Uterus (tissue), 4 donors: ENCODE measurements around the gene MBNL1. TPM values are rescaled to one million over a fixed set of nuclear protein-coding genes. Genes with fewer than 3 reads are reported as not detected.

Source experiments
- DNase-seq, 2 donors: peaks; one replicate each; pipeline ENCODE4 v3.0.0-alpha.2; 2019 to 2020
- H3K27ac ChIP-seq, 2 donors: fragments of 200-600 bp; sonication (generic); 1 replicate in 1 of 2; 2 replicates in 1 of 2; pipeline ENCODE4 v1.5.1; 2016 to 2018
- H3K27me3 ChIP-seq, 2 donors: fragments of 200-600 bp; sonication (generic); one replicate each; pipeline ENCODE4 v1.5.1; 2018 to 2019; ENCODE audit warnings: control low read depth in 1 of 2
- H3K36me3 ChIP-seq, 2 donors: fragments of 200-600 bp; sonication (generic); one replicate each; pipeline ENCODE4 v1.5.1; 2019; ENCODE audit warnings: control low read depth in 1 of 2
- H3K4me1 ChIP-seq, 2 donors: fragments of 200-600 bp; sonication (generic); one replicate each; pipeline ENCODE4 v1.5.1; 2018 to 2019; ENCODE audit warnings: control low read depth in 1 of 2
- H3K4me3 ChIP-seq, 2 donors: fragments of 200-600 bp; sonication (generic); 1 replicate in 1 of 2; 2 replicates in 1 of 2; pipeline ENCODE4 v1.5.1; 2018 to 2019; ENCODE audit warnings: mild to moderate bottlenecking in 1 of 2
- H3K9me3 ChIP-seq, 2 donors: fragments of 200-600 bp; sonication (generic); one replicate each; pipeline ENCODE4 v1.5.1; 2019; ENCODE audit warnings: control low read depth in 1 of 2
- POLR2A ChIP-seq, 2 donors: fragments of 450-650 bp; IDR thresholded peaks; one replicate each; pipeline ENCODE4 v1.6.1; 2016; ENCODE audit warnings: antibody characterized with exemption in 2 of 2, mild to moderate bottlenecking in 1 of 2, moderate library complexity in 1 of 2
- intact Hi-C: fragments of 100-400 bp; cut with DNase I; formaldehyde crosslinking; loops from one replicate; pipeline ENCODE4 v1.15.1; 2023; ENCODE audit warnings: low total_unique reads
- total RNA-seq, 4 donors: library from RNA; depleted of rRNA in 3 of 4; stranded (reverse); fragments of >200 nt in 3 of 4; gene quantifications; one replicate each; pipeline versions ENCODE4 v1.1.0 to v1.2.4, GENCODE V29; 2014 to 2023
- TF ChIP-seq, protein P1 (sequence below), 4 experiments: fragments of 200-600 bp in 2 of 4; fragments of 450-650 bp in 2 of 4; sonication (generic) in 2 of 4; IDR thresholded peaks; one replicate each; pipeline ENCODE4 v1.5.1; 2016 to 2019; ENCODE audit warnings: antibody characterized with exemption in 4 of 4, mild to moderate bottlenecking in 2 of 4, moderate library complexity in 1 of 4
- donor health status: DM: yes; HTN: yes; CAD: no.

The MBNL1 gene, protein sequence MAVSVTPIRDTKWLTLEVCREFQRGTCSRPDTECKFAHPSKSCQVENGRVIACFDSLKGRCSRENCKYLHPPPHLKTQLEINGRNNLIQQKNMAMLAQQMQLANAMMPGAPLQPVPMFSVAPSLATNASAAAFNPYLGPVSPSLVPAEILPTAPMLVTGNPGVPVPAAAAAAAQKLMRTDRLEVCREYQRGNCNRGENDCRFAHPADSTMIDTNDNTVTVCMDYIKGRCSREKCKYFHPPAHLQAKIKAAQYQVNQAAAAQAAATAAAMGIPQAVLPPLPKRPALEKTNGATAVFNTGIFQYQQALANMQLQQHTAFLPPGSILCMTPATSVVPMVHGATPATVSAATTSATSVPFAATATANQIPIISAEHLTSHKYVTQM
- total RNA-seq = 100 to 1,000 TPM; 219 to 470 (median 243) TPM

DNA sequence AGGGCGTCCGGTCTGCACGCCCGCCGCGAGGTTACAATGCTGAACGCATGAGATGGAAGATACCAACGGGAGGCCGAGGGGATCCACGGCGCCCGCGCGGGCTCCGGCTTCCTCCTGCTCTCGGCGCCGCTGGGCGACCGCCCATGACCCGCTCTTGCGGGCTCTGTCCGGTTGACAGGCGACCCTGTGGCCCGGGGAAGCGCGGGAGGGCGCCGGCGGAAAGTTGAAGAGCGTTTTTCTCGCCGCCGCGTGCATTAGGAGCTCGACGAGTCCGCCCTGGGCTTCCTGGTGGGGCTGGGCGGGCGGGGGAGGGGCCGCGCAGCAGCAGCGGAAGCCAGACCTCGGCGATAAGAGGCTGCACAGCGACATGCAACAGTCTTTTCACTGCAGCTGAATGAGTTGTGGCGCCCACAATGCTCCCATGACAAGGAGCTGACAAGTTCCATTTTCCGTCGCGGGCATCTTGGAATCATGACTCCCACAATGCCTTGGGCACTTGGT lies at the start of gene MBNL1:
Gene MBNL1, plus strand, starts transcription at position 375 of the 501 bp plus-strand sequence. CDS start 31,265 bp downstream, outside the sequence.
- peak in 1 of 2 donors; percentile 14 for TF ChIP-seq POLR2A (IDR thresholded peaks at IDR 0.05)
- TF ChIP-seq, protein P1, sequence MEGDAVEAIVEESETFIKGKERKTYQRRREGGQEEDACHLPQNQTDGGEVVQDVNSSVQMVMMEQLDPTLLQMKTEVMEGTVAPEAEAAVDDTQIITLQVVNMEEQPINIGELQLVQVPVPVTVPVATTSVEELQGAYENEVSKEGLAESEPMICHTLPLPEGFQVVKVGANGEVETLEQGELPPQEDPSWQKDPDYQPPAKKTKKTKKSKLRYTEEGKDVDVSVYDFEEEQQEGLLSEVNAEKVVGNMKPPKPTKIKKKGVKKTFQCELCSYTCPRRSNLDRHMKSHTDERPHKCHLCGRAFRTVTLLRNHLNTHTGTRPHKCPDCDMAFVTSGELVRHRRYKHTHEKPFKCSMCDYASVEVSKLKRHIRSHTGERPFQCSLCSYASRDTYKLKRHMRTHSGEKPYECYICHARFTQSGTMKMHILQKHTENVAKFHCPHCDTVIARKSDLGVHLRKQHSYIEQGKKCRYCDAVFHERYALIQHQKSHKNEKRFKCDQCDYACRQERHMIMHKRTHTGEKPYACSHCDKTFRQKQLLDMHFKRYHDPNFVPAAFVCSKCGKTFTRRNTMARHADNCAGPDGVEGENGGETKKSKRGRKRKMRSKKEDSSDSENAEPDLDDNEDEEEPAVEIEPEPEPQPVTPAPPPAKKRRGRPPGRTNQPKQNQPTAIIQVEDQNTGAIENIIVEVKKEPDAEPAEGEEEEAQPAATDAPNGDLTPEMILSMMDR (IDR thresholded peaks at IDR 0.05) = no peak
- peak within 1 kb of the TSS; percentile 98 to 99 for H3K27ac ChIP-seq
- no peaks in the 10 kb centered on the region for H3K36me3 ChIP-seq
- DNase-seq = peak; percentile 76 to 82
- no peaks in the 10 kb centered on the region for H3K9me3 ChIP-seq
- H3K4me1 ChIP-seq = no peaks in the 10 kb centered on the region
- intact Hi-C loops = loop anchor here (10.0 kb wide), 1 partner anchor 64 kb away; no protein-coding TSS in a partner anchor
- peak within 1 kb of the TSS; percentile 58 to 84 for H3K4me3 ChIP-seq
- H3K27me3 ChIP-seq = no peaks in the 10 kb centered on the region

DNA sequence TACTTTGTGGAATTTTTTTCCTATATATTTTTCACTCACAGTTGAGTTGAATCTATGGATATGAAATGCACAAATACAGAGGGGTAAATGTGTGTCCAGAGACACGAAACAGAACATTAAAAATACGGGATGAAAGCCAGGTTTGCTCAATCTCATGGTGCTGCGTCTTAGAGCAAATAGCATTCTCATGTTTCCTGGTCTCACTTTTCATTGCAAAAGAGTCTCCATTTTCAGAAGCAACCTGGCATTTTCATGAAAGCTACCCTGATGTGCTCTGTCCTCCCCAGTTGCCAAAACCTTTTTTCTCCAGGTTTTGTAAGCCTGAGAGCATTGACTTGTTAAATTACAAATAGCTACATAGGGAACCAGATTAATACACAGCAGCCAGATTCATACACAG lies 49.5 kb upstream of the MBNL1 start:
- H3K27me3 ChIP-seq = no peaks in the 10 kb centered on the region
- H3K9me3 ChIP-seq = no peaks in the 10 kb centered on the region
- H3K27ac ChIP-seq = peak overlapping the region; percentile 30 to 31
- no peaks in the 10 kb centered on the region for H3K4me1 ChIP-seq
- H3K36me3 ChIP-seq = no peaks in the 10 kb centered on the region
- intact Hi-C loops = no loop called here
- TF ChIP-seq, protein P1 (IDR thresholded peaks at IDR 0.05) = no peak
- TF ChIP-seq POLR2A (IDR thresholded peaks at IDR 0.05) = no peak
- H3K4me3 ChIP-seq = no peak overlapping the region
- DNase-seq = no peak

DNA sequence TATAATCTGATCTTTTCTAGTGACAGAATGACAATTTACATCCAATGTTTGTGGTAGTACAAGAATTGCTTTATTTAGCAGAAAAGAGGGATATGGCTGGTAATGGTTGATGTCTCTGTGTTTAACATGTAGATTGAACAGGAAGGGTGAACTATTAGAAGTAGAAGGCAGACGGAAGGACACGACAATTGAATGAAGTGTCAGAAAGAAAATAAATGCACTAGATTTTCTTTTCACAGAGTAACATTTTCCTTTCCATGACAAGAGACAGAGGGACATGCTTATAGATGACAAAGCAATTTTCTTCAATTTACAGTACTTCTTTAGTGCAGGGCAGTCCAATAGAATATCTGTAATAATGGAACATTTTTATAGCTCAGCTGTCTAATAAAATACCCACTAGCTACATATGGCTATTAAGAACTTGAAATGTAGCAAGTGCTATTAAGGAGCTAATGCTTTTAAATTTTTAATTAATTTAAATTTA lies 48.9 kb upstream of the MBNL1 start:
- Histone ChIP-seq H3K9me3 (no peaks in the 10 kb centered on the region), H3K27ac (peak overlapping the region; percentile 30 to 31), H3K4me3 (no peak overlapping the region), H3K36me3 (no peaks in the 10 kb centered on the region), H3K4me1 (no peaks in the 10 kb centered on the region), H3K27me3 (no peaks in the 10 kb centered on the region)
- TF ChIP-seq, protein P1 (IDR thresholded peaks at IDR 0.05) = no peak
- no peak for TF ChIP-seq POLR2A (IDR thresholded peaks at IDR 0.05)
- DNase-seq = no peak
- intact Hi-C loops = no loop called here

DNA sequence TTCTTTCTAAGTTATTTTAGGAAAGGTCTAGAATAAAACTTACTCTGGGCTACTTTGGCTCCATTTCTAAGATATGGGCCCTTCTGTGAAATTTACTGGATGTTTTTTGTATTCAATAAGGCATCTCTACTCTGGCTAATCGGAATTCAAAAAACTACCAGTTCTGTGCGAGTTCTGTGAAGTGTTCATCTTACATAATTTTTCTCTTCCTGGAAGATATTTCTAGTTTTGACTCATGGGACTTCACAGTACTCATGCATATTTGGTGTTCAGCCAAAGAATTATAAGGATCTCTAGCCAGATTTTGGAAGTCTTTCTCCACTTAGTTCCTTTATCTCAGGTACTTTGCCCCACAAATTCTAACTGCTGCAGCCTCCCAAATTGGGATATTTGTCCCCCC lies 46.4 kb upstream of the MBNL1 start:
- H3K9me3 ChIP-seq = no peaks in the 10 kb centered on the region
- intact Hi-C loops = no loop called here
- H3K4me3 ChIP-seq = no peak overlapping the region
- no peak for DNase-seq
- no peaks in the 10 kb centered on the region for H3K4me1 ChIP-seq
- H3K27ac ChIP-seq = peak overlapping the region; percentile 64 to 65
- no peaks in the 10 kb centered on the region for H3K27me3 ChIP-seq
- TF ChIP-seq POLR2A (IDR thresholded peaks at IDR 0.05) = no peak
- TF ChIP-seq, protein P1 (IDR thresholded peaks at IDR 0.05) = no peak
- H3K36me3 ChIP-seq = no peaks in the 10 kb centered on the region

DNA sequence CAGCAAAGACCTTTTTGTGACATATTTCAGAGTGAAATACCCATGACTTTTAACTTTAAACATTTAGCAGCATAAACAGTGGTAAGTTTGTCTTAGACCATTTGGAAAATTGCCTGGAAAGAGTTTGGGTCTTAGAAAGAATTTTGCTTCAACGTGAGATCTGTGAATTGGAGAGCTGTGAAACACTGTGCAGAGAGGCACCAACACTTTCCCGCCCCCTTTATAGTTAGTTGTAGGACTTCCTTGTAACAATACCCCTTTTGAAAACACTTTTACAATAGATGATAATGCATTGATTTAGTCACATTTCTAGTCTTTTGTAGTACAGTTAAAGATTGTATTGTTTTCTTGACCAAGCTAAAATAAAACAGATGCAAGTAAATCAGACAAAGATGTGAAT lies 43.5 kb upstream of the MBNL1 start:
- no peak for DNase-seq
- TF ChIP-seq, protein P1 (IDR thresholded peaks at IDR 0.05) = no peak
- TF ChIP-seq POLR2A (IDR thresholded peaks at IDR 0.05) = no peak
- no peaks in the 10 kb centered on the region for H3K36me3 ChIP-seq
- intact Hi-C loops = no loop called here
- no peaks in the 10 kb centered on the region for H3K4me1 ChIP-seq
- H3K27ac ChIP-seq = no peak overlapping the region
- no peaks in the 10 kb centered on the region for H3K9me3 ChIP-seq
- no peaks in the 10 kb centered on the region for H3K27me3 ChIP-seq
- H3K4me3 ChIP-seq = no peak overlapping the region
